HepG2 (cell line): Measurements from ENCODE around the gene YTHDF1. TPM values are rescaled to one million over a fixed set of nuclear protein-coding genes. Genes with fewer than 3 reads are reported as not detected.
A peak's percentile ranks its signal among the peaks of the same experiment; 100 is the strongest.

ENCODE experiments used
- IKZF4 ChIP-seq: sonication (generic); formaldehyde crosslinking; IDR thresholded peaks from 2 replicates; pipeline ENCODE4 v1.5.1; 2020; ENCODE audit warnings: borderline replicate concordance, mild to moderate bottlenecking, low read depth, missing genetic modification reagents; ENCODE audit errors: not compliant biosample characterization
- MIER3 ChIP-seq: IDR thresholded peaks from 2 replicates; pipeline ENCODE4 v1.6.1; 2016; ENCODE audit warnings: missing compliant biosample characterization, borderline replicate concordance
- PAX8 ChIP-seq: sonication (generic); formaldehyde crosslinking; IDR thresholded peaks from 2 replicates; pipeline ENCODE4 v1.8.0; 2022; ENCODE audit warnings: mild to moderate bottlenecking, missing genetic modification reagents, borderline replicate concordance
- PHF20 ChIP-seq: sonication (generic); formaldehyde crosslinking; IDR thresholded peaks from 2 replicates; pipeline ENCODE4 v1.5.0; 2020; ENCODE audit warnings: mild to moderate bottlenecking, missing genetic modification reagents
- PRMT3 ChIP-seq: sonication (generic); formaldehyde crosslinking; IDR thresholded peaks from 2 replicates; pipeline ENCODE4 v1.8.1; 2022; ENCODE audit warnings: low read depth, mild to moderate bottlenecking, moderate library complexity, missing genetic modification reagents, borderline replicate concordance
- RBAK ChIP-seq: sonication (generic); formaldehyde crosslinking; IDR thresholded peaks from 2 replicates; pipeline ENCODE4 v1.5.1; 2020; ENCODE audit warnings: mild to moderate bottlenecking, missing genetic modification reagents
- SOX5 ChIP-seq: IDR thresholded peaks from 2 replicates; pipeline ENCODE4 v1.6.1; 2016; ENCODE audit warnings: borderline replicate concordance
- YEATS2 ChIP-seq: sonication (generic); formaldehyde crosslinking; IDR thresholded peaks from 2 replicates; pipeline ENCODE4 v1.4.0; 2020; ENCODE audit warnings: missing genetic modification reagents, borderline replicate concordance
- ZBTB21 ChIP-seq: sonication (generic); formaldehyde crosslinking; IDR thresholded peaks from 2 replicates; pipeline ENCODE4 v1.4.0; 2020; ENCODE audit warnings: missing genetic modification reagents
- ZKSCAN5 ChIP-seq: sonication (generic); formaldehyde crosslinking; IDR thresholded peaks from 2 replicates; pipeline ENCODE4 v1.5.1; 2020; ENCODE audit warnings: mild to moderate bottlenecking, missing genetic modification reagents
- ZNF30 ChIP-seq: sonication (generic); formaldehyde crosslinking; IDR thresholded peaks from 2 replicates; pipeline ENCODE4 v1.5.0; 2020; ENCODE audit warnings: mild to moderate bottlenecking, missing genetic modification reagents
- ZNF441 ChIP-seq: sonication (generic); formaldehyde crosslinking; IDR thresholded peaks from 2 replicates; pipeline ENCODE4 v1.7.0; 2021; ENCODE audit warnings: missing genetic modification reagents, borderline replicate concordance
- ZNF552 ChIP-seq: sonication (generic); formaldehyde crosslinking; IDR thresholded peaks from 2 replicates; pipeline ENCODE4 v1.9.0; 2022; ENCODE audit warnings: missing genetic modification reagents, mild to moderate bottlenecking, borderline replicate concordance
- ZNF557 ChIP-seq: sonication (generic); formaldehyde crosslinking; IDR thresholded peaks from 2 replicates; pipeline ENCODE4 v1.4.0; 2020; ENCODE audit warnings: missing genetic modification reagents
- ZNF607 ChIP-seq: sonication (generic); formaldehyde crosslinking; IDR thresholded peaks from 2 replicates; pipeline ENCODE4 v1.5.1; 2020; ENCODE audit warnings: missing genetic modification reagents, mild to moderate bottlenecking, borderline replicate concordance
- ZNF75D ChIP-seq: sonication (generic); formaldehyde crosslinking; IDR thresholded peaks from 2 replicates; pipeline ENCODE4 v1.8.1; 2023; ENCODE audit warnings: missing genetic modification reagents, mild to moderate bottlenecking, borderline replicate concordance
- polyA plus RNA-seq, 8 experiments: library from polyadenylated mRNA; depleted of rRNA in 3 of 8; stranded (reverse) in 7 of 8; unstranded in 1 of 8; fragments of >200 nt; fragmentation: Illumina TruSeq in 4 of 8; extraction: Trizol in 4 of 8; gene quantifications; 2 replicates each; pipeline versions ENCODE4 v1.2.1 to v1.2.3, GENCODE V29; 2011 to 2016; ENCODE audit warnings: low read depth in 4 of 8, missing spikeins in 1 of 8, mixed read lengths in 1 of 8; ENCODE audit not compliant: insufficient read depth in 1 of 8
- total RNA-seq, 5 experiments: library from RNA; depleted of rRNA; stranded (reverse); fragments of >200 nt; fragmentation: Illumina TruSeq; extraction: Trizol; gene quantifications; 2 replicates each; pipeline ENCODE4 v1.2.3, GENCODE V29; 2016; ENCODE audit warnings: low read depth in 1 of 5
- TF ChIP-seq, protein P1 (sequence below): sonication (generic); formaldehyde crosslinking; IDR thresholded peaks from 2 replicates; pipeline ENCODE4 v1.4.0; 2020; ENCODE audit warnings: missing genetic modification reagents
- TF ChIP-seq, protein P2 (sequence below): sonication (generic); formaldehyde crosslinking; IDR thresholded peaks from 2 replicates; pipeline ENCODE4 v1.4.0; 2020; ENCODE audit warnings: mild to moderate bottlenecking, low read depth, missing genetic modification reagents
- TF ChIP-seq, protein P3 (sequence below): sonication (generic); formaldehyde crosslinking; IDR thresholded peaks from 2 replicates; pipeline ENCODE4 v1.4.0; 2020; ENCODE audit warnings: missing genetic modification reagents

YTHDF1 gene
- total and polyA plus RNA-seq, 2 of the 13 experiments (the other 11 are each of a cell fraction or from before 2014, with no cell fraction given): 34.5 to 37.7 TPM

DNA sequence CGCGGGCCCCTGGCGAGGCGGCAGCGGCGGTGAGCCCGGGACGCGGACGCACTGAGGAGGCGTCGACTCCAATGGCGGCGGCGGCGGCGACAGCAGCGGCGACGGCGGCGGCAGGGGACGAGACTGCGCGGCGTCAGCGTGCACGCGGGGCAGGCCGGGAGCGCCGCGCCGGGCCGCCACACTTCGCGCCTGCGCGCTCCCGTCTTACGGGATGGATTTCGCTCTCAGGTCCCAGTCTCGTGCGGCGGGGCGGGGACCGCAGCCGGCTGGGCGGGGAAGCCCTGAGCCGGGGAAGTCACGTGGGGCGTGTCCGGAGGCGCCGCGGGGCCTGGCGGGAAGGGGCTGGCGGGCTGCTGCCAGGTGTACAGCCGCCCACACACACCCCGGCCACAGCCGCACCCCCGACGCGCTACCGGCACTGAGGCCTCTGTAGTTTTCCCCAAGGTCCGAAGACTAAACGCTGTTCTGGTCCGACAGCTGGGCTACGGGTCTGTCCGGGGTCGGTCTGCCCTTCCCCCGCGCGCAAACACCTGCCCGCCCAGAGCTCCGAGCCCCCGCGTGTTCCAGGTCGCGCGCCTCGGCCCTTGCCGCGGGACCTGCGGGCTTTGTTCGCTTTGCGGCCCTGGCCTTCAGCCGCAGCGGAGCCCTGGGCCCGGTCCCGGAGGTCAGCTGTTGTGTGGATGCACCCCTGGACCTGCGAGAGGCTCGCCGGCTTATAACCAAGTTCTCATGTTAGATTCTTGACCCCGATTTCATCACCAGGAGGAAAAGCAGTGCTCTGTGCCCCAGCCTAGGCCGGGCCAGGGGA lies at the start of gene YTHDF1 (continued):
- TF ChIP-seq MIER3: no peak; the same call in 1 of the 2 replicates
- peak; percentile 94; the same call in 1 of the 2 replicates for TF ChIP-seq PAX8 (CRISPR knock-in tag)
- TF ChIP-seq, protein P1, sequence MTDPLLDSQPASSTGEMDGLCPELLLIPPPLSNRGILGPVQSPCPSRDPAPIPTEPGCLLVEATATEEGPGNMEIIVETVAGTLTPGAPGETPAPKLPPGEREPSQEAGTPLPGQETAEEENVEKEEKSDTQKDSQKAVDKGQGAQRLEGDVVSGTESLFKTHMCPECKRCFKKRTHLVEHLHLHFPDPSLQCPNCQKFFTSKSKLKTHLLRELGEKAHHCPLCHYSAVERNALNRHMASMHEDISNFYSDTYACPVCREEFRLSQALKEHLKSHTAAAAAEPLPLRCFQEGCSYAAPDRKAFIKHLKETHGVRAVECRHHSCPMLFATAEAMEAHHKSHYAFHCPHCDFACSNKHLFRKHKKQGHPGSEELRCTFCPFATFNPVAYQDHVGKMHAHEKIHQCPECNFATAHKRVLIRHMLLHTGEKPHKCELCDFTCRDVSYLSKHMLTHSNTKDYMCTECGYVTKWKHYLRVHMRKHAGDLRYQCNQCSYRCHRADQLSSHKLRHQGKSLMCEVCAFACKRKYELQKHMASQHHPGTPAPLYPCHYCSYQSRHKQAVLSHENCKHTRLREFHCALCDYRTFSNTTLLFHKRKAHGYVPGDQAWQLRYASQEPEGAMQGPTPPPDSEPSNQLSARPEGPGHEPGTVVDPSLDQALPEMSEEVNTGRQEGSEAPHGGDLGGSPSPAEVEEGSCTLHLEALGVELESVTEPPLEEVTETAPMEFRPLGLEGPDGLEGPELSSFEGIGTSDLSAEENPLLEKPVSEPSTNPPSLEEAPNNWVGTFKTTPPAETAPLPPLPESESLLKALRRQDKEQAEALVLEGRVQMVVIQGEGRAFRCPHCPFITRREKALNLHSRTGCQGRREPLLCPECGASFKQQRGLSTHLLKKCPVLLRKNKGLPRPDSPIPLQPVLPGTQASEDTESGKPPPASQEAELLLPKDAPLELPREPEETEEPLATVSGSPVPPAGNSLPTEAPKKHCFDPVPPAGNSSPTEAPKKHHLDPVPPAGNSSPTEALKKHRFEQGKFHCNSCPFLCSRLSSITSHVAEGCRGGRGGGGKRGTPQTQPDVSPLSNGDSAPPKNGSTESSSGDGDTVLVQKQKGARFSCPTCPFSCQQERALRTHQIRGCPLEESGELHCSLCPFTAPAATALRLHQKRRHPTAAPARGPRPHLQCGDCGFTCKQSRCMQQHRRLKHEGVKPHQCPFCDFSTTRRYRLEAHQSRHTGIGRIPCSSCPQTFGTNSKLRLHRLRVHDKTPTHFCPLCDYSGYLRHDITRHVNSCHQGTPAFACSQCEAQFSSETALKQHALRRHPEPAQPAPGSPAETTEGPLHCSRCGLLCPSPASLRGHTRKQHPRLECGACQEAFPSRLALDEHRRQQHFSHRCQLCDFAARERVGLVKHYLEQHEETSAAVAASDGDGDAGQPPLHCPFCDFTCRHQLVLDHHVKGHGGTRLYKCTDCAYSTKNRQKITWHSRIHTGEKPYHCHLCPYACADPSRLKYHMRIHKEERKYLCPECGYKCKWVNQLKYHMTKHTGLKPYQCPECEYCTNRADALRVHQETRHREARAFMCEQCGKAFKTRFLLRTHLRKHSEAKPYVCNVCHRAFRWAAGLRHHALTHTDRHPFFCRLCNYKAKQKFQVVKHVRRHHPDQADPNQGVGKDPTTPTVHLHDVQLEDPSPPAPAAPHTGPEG (CRISPR knock-in tag): peak; percentile 92
- peak; percentile 87 for TF ChIP-seq PHF20 (CRISPR knock-in tag)
- TF ChIP-seq SOX5 (CRISPR knock-in tag): peak; percentile 77
- TF ChIP-seq YEATS2 (CRISPR knock-in tag): peak; percentile 86; the same call in 1 of the 2 replicates
- 0 out of 2 replicates have a peak, but pooled peaks have one; percentile 61 for TF ChIP-seq ZKSCAN5 (CRISPR knock-in tag)
- TF ChIP-seq RBAK (CRISPR knock-in tag): no peak
- TF ChIP-seq ZNF552 (CRISPR knock-in tag): peak; percentile 86; the same call in 1 of the 2 replicates
- TF ChIP-seq IKZF4: peak; percentile 98
- TF ChIP-seq, protein P2, sequence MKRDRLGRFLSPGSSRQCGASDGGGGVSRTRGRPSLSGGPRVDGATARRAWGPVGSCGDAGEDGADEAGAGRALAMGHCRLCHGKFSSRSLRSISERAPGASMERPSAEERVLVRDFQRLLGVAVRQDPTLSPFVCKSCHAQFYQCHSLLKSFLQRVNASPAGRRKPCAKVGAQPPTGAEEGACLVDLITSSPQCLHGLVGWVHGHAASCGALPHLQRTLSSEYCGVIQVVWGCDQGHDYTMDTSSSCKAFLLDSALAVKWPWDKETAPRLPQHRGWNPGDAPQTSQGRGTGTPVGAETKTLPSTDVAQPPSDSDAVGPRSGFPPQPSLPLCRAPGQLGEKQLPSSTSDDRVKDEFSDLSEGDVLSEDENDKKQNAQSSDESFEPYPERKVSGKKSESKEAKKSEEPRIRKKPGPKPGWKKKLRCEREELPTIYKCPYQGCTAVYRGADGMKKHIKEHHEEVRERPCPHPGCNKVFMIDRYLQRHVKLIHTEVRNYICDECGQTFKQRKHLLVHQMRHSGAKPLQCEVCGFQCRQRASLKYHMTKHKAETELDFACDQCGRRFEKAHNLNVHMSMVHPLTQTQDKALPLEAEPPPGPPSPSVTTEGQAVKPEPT (CRISPR knock-in tag): peak; percentile 96
- TF ChIP-seq ZNF557 (CRISPR knock-in tag): peak; percentile 73; the same call in 1 of the 2 replicates
- peak; percentile 98 for TF ChIP-seq ZNF30
- TF ChIP-seq, protein P3, sequence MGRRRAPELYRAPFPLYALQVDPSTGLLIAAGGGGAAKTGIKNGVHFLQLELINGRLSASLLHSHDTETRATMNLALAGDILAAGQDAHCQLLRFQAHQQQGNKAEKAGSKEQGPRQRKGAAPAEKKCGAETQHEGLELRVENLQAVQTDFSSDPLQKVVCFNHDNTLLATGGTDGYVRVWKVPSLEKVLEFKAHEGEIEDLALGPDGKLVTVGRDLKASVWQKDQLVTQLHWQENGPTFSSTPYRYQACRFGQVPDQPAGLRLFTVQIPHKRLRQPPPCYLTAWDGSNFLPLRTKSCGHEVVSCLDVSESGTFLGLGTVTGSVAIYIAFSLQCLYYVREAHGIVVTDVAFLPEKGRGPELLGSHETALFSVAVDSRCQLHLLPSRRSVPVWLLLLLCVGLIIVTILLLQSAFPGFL (CRISPR knock-in tag): peak; percentile 82
- TF ChIP-seq PRMT3 (CRISPR knock-in tag): no peak
- peak; percentile 72; the same call in 1 of the 2 replicates for TF ChIP-seq ZNF75D
- peak; percentile 90 for TF ChIP-seq ZNF441 (CRISPR knock-in tag)
- TF ChIP-seq ZNF607 (CRISPR knock-in tag): peak; percentile 98
- TF ChIP-seq ZBTB21 (CRISPR knock-in tag): no peak
